HCT116 (cell line): ENCODE results near the gene VPS9D1. TPM values are rescaled to one million over a fixed set of nuclear protein-coding genes. Genes with fewer than 3 reads are reported as not detected.

Source experiments
- ATAC-seq: fragments of 200-7000 bp; cut with Tn5 transposase; 2 replicates; pipeline ENCODE4 v1.9.1; 2020; ENCODE audit warnings: mild to moderate bottlenecking, moderate library complexity
- BruUV-seq: library from RNA; stranded (reverse); fragments of 400-500 nt; replicated peaks from 2 replicates; lab custom pipeline; 2021; lab: Mats Ljungman, UMichigan
- CTCF ChIA-PET: fragments of 300-600 bp; sonication (Branson Sonifier 250); formaldehyde crosslinking; loops from one replicate; lab custom pipeline; 2021; ENCODE audit warnings: antibody characterized with exemption; lab: Charles Lee
- POLR2A ChIA-PET: fragments of 300-600, 350-600 bp; sonication (Branson Sonifier 250); formaldehyde crosslinking; loops from one replicate; lab custom pipeline; 2021; ENCODE audit warnings: antibody characterized with exemption; lab: Charles Lee
- RAD21 ChIA-PET, 2 experiments: fragments of 300-600 bp; sonication (Branson Sonifier 250); formaldehyde crosslinking; loops; one replicate each; lab custom pipeline; 2023; ENCODE audit warnings: low total read pairs in 2 of 2; ENCODE audit not compliant: uncharacterized antibody in 2 of 2, unreplicated experiment in 2 of 2, low non-redundant PET in 1 of 2; lab: Charles Lee
- DNase-seq: peaks from one replicate; pipeline ENCODE4 v3.0.0-alpha.2; 2010; ENCODE audit warnings: low read depth, low spot score
- H2AFZ ChIP-seq: fragments of 200-600 bp; shearing (Covaris generic), sonication (generic); 2 replicates; pipeline ENCODE4 v1.6.1; 2017; ENCODE audit warnings: low read depth, mixed run types, mixed read lengths, antibody characterized with exemption, low read length; ENCODE audit not compliant: poor library complexity, severe bottlenecking
- H3K27ac ChIP-seq: 2 replicates; pipeline ENCODE4 v1.5.1; 2012; ENCODE audit warnings: low read depth, low read length
- H3K27me3 ChIP-seq: fragments of 200-600 bp; sonication (generic); 2 replicates; pipeline ENCODE4 v1.6.1; 2016; ENCODE audit warnings: mixed run types, low read length, mixed read lengths; ENCODE audit not compliant: insufficient read depth
- H3K36me3 ChIP-seq, 2 experiments: fragments of 200-500 bp in 1 of 2; fragments of 200-600 bp in 1 of 2; sonication (Bioruptor generic) in 1 of 2; sonication (generic) in 1 of 2; 2 replicates each; pipeline versions ENCODE4 v1.5.1 to v1.6.1; 2014 to 2016; ENCODE audit warnings: low read length in 2 of 2, inconsistent platforms in 1 of 2, mixed read lengths in 1 of 2, mixed run types in 1 of 2; ENCODE audit not compliant: insufficient read depth in 2 of 2, control insufficient read depth in 1 of 2
- H3K4me1 ChIP-seq, 2 experiments: fragments of 200-600 bp in 1 of 2; sonication (generic) in 1 of 2; 2 replicates each; pipeline versions ENCODE4 v1.5.1 to v1.6.1; 2012 to 2017; ENCODE audit warnings: low read length in 2 of 2, inconsistent platforms in 1 of 2, mild to moderate bottlenecking in 1 of 2, mixed read lengths in 1 of 2, mixed run types in 1 of 2, moderate library complexity in 1 of 2; ENCODE audit not compliant: insufficient read depth in 2 of 2, control insufficient read depth in 1 of 2
- H3K4me2 ChIP-seq: fragments of 200-600 bp; sonication (generic); 2 replicates; pipeline ENCODE4 v1.6.1; 2017; ENCODE audit warnings: mixed run types, low read length, mixed read lengths
- H3K4me3 ChIP-seq, 2 experiments: fragments of 200-600 bp in 1 of 2; sonication (generic) in 1 of 2; replicated peaks in 1 of 2; 2 replicates each; pipeline ENCODE4 v1.5.1; 2011 to 2016; ENCODE audit warnings: low read length in 2 of 2, control low read depth in 1 of 2, low read depth in 1 of 2, mild to moderate bottlenecking in 1 of 2, mixed read lengths in 1 of 2, mixed run types in 1 of 2
- H3K79me2 ChIP-seq: fragments of 200-600 bp; sonication (generic); 2 replicates; pipeline ENCODE4 v1.6.1; 2017; ENCODE audit warnings: mild to moderate bottlenecking, mixed run types, low read length, moderate library complexity, mixed read lengths; ENCODE audit not compliant: insufficient read depth
- H3K9ac ChIP-seq: fragments of 200-600 bp; sonication (generic); 2 replicates; pipeline ENCODE4 v1.6.1; 2016; ENCODE audit warnings: low read length, mixed read lengths
- H3K9me2 ChIP-seq: fragments of 200-600 bp; sonication (generic), shearing (Covaris generic); 2 replicates; pipeline ENCODE4 v1.6.1; 2017; ENCODE audit warnings: mixed run types, mild to moderate bottlenecking, moderate library complexity; ENCODE audit not compliant: insufficient read depth
- H3K9me3 ChIP-seq, 2 experiments: fragments of 200-500 bp in 1 of 2; fragments of 200-600 bp in 1 of 2; sonication (Bioruptor generic) in 1 of 2; sonication (generic) in 1 of 2; 2 replicates each; pipeline ENCODE4 v1.6.1; 2014 to 2017; ENCODE audit warnings: low read length in 2 of 2, mixed read lengths in 2 of 2, inconsistent platforms in 1 of 2, low read depth in 1 of 2, mild to moderate bottlenecking in 1 of 2, mixed run types in 1 of 2, moderate library complexity in 1 of 2; ENCODE audit not compliant: control insufficient read depth in 1 of 2, insufficient read depth in 1 of 2
- H4K20me1 ChIP-seq: fragments of 200-600 bp; sonication (generic), shearing (Covaris generic); 2 replicates; pipeline ENCODE4 v1.6.1; 2017; ENCODE audit warnings: mixed run types, mild to moderate bottlenecking, moderate library complexity; ENCODE audit not compliant: insufficient read depth
- ATF3 ChIP-seq: IDR thresholded peaks from 2 replicates; pipeline ENCODE4 v1.6.1; 2012
- CBX3 ChIP-seq: IDR thresholded peaks from 2 replicates; pipeline ENCODE4 v1.6.1; 2012; ENCODE audit warnings: low read depth
- EGR1 ChIP-seq: IDR thresholded peaks from 2 replicates; pipeline ENCODE4 v1.6.1; 2012; ENCODE audit warnings: low read depth
- ELF1 ChIP-seq: IDR thresholded peaks from 2 replicates; pipeline ENCODE4 v1.6.1; 2012; ENCODE audit warnings: low read depth, borderline replicate concordance
- EZH2 ChIP-seq: fragments of 200-600 bp; sonication (generic); IDR thresholded peaks from 2 replicates; pipeline ENCODE4 v1.6.1; 2017; ENCODE audit warnings: antibody characterized with exemption, mixed run types
- EZH2phosphoT487 ChIP-seq: fragments of 200-600 bp; IDR thresholded peaks from 2 replicates; pipeline ENCODE4 v1.6.1; 2018; ENCODE audit warnings: antibody characterized with exemption, borderline replicate concordance
- FOSL1 ChIP-seq: IDR thresholded peaks from 2 replicates; pipeline ENCODE4 v1.6.1; 2012; ENCODE audit warnings: low read depth
- JUND ChIP-seq: IDR thresholded peaks from 2 replicates; pipeline ENCODE4 v1.6.1; 2012
- MAX ChIP-seq: IDR thresholded peaks from 2 replicates; pipeline ENCODE4 v1.6.1; 2012
- POLR2A ChIP-seq: IDR thresholded peaks from 2 replicates; pipeline ENCODE4 v1.7.0; 2011; ENCODE audit warnings: borderline replicate concordance; ENCODE audit not compliant: insufficient read depth, insufficient read length; ENCODE audit errors: extremely low read depth
- RAD21 ChIP-seq: IDR thresholded peaks from 2 replicates; pipeline ENCODE4 v1.6.1; 2012; ENCODE audit warnings: low read depth, mild to moderate bottlenecking
- REST ChIP-seq: IDR thresholded peaks from 2 replicates; pipeline ENCODE4 v1.6.1; 2012; ENCODE audit warnings: low read depth
- SIN3A ChIP-seq: IDR thresholded peaks from 2 replicates; pipeline ENCODE4 v1.6.1; 2012; ENCODE audit warnings: low read depth
- SP1 ChIP-seq: IDR thresholded peaks from 2 replicates; pipeline ENCODE4 v1.6.1; 2012; ENCODE audit warnings: low read depth
- SRF ChIP-seq: IDR thresholded peaks from 2 replicates; pipeline ENCODE4 v1.6.1; 2012; ENCODE audit warnings: low read depth
- TCF7L2 ChIP-seq: IDR thresholded peaks from 2 replicates; pipeline ENCODE4 v1.7.0; 2011; ENCODE audit warnings: borderline replicate concordance, inconsistent platforms; ENCODE audit not compliant: insufficient read depth, insufficient read length; ENCODE audit errors: extremely low read depth
- ZBTB33 ChIP-seq: IDR thresholded peaks from 2 replicates; pipeline ENCODE4 v1.6.1; 2011; ENCODE audit warnings: mild to moderate bottlenecking, low read length, moderate library complexity; ENCODE audit not compliant: insufficient replicate concordance; ENCODE audit errors: extremely low read depth
- ZFX ChIP-seq: fragments of 450-650 bp; IDR thresholded peaks from 2 replicates; pipeline ENCODE4 v1.6.1; 2017
- intact Hi-C: fragments of 100-400 bp; cut with micrococcal nuclease; formaldehyde crosslinking; loops from 2 replicates; pipeline ENCODE4 v1.10.0; 2022
- total RNA-seq: library from RNA; stranded (reverse); gene quantifications from one replicate; pipeline ENCODE4 v1.2.1, GENCODE V29; 2021; ENCODE audit not compliant: unreplicated experiment

VPS9D1 gene
- total RNA-seq, 1 experiment from 2014 or later: 4.2 TPM

GRCh38 chr16:89742948-89743347 is 22.2 kb upstream of the VPS9D1 start:
- POLR2A ChIA-PET: interaction anchor here (1.0 kb wide), 1 partner anchor 130 kb away, joined by 3 read pairs; the partner anchor contains the start of gene TCF25
- H3K36me3 ChIP-seq: peaks cover 53 to 76% of the 10 kb centered on the region in 2 experiments
- no peak for TF ChIP-seq ELF1
- TF ChIP-seq SP1: no peak
- no peak for TF ChIP-seq EZH2
- TF ChIP-seq EZH2phosphoT487: no peak
- no peak for TF ChIP-seq EGR1
- no peak for TF ChIP-seq JUND
- no peak for TF ChIP-seq CBX3
- TF ChIP-seq MAX: no peak
- TF ChIP-seq SRF: no peak
- no peak for TF ChIP-seq FOSL1
- TF ChIP-seq ATF3: no peak
- TF ChIP-seq TCF7L2: no peak
- TF ChIP-seq POLR2A: no peak
- no peak for TF ChIP-seq ZBTB33
- TF ChIP-seq REST: no peak
- TF ChIP-seq RAD21: no peak
- TF ChIP-seq SIN3A: no peak
- TF ChIP-seq ZFX: no peak

More at GRCh38 chr16:89742948-89743347, 22.2 kb upstream of the VPS9D1 start:
- no peak for ATAC-seq
- H3K27ac ChIP-seq: no peak overlapping the region
- no peaks in the 10 kb centered on the region for H3K9me2 ChIP-seq
- no peak overlapping the region for H3K4me3 ChIP-seq
- BruUV-seq: no TSS peak
- no peak overlapping the region for H2AFZ ChIP-seq
- H4K20me1 ChIP-seq: no peaks in the 10 kb centered on the region
- H3K4me1 ChIP-seq: no peaks in the 10 kb centered on the region
- DNase-seq: no peak
- ChIA-PET RAD21 (no interaction called here), CTCF (interaction anchor here (1.5 kb wide), 1 partner anchor 37 kb away, joined by 3 read pairs; no protein-coding TSS in a partner anchor)
- no peaks in the 10 kb centered on the region for H3K27me3 ChIP-seq
- no peaks in the 10 kb centered on the region for H3K9me3 ChIP-seq
- H3K4me2 ChIP-seq: no peak overlapping the region
- no peaks in the 10 kb centered on the region; the same call in 1 of the 2 replicates for H3K79me2 ChIP-seq
- intact Hi-C loops: no loop called here
- H3K9ac ChIP-seq: no peak overlapping the region
